SJCRH30 (cell line): ENCODE measurements around the gene XIRP1. TPM values are rescaled to one million over a fixed set of nuclear protein-coding genes. Genes with fewer than 3 reads are reported as not detected.

Source experiments
- total RNA-seq: library from RNA; depleted of rRNA; stranded (reverse); fragments of >200 nt; shearing (Covaris generic); gene quantifications from 2 replicates; pipeline ENCODE4 v1.2.3, GENCODE V29; 2014; rRNA removed

Gene XIRP1
- total RNA-seq, 1 experiment from 2014 or later: 0.91 TPM

Other genes with a start within 250 kb of the XIRP1 start
- gene SCN11A, start 140.7 kb downstream of the XIRP1 start, total RNA-seq: 0.02 TPM in 1 of 2 replicates, not detected in the other
- 22.2 and 22.3 TPM in 2 replicates for gene WDR48, start 140.6 kb downstream of the XIRP1 start, total RNA-seq
- 21.0 and 23.1 TPM in 2 replicates for gene GORASP1, start 85.0 kb downstream of the XIRP1 start, total RNA-seq
- 0.36 and 0.56 TPM in 2 replicates for gene TTC21A, start 84.9 kb downstream of the XIRP1 start, total RNA-seq
- 4.4 TPM in 2 replicates for gene CSRNP1, start 39.0 kb downstream of the XIRP1 start, total RNA-seq
- not detected in 2 replicates for gene CX3CR1, start 87.4 kb upstream of the XIRP1 start, total RNA-seq
- not detected in 2 replicates for gene CCR8, start 137.1 kb upstream of the XIRP1 start, total RNA-seq
- 29.9 and 31.4 TPM in 2 replicates for gene SLC25A38, start 190.8 kb upstream of the XIRP1 start, total RNA-seq
- 1,936 and 2,046 TPM in 2 replicates for gene RPSA, start 214.1 kb upstream of the XIRP1 start, total RNA-seq